ENCODE measurements around the gene ZIK1. TPM values are rescaled to one million over a fixed set of nuclear protein-coding genes. Genes with fewer than 3 reads are reported as not detected.
A peak's percentile ranks its signal among the peaks of the same experiment; 100 is the strongest.

The ZIK1 gene
- polyA plus RNA-seq, 3 donors, result 0.51 to 1.1 (median 1.0) TPM

- Histone ChIP-seq H3K9me3 (replicated peaks in 1 of 2; ENCODE audit: control insufficient read depth in 1 of 2, insufficient read depth in 1 of 2, low read length in 2 of 2) (peaks cover 78 to 98% of the 10 kb centered on the region in 2 donors), H4K20me1 (ENCODE audit: insufficient read depth, low read length) (no peaks in the 10 kb centered on the region), H2AFZ (ENCODE audit: insufficient read depth, low read depth, low read length, poor library complexity, severe bottlenecking) (no peak overlapping the region), H3K27me3 (ENCODE audit: control insufficient read depth in 2 of 2, insufficient read depth in 2 of 2, low read length in 2 of 2) (no peaks in the 10 kb centered on the region), H3K9ac (ENCODE audit: insufficient read depth, low read length, poor library complexity, severe bottlenecking) (no peak overlapping the region), H3K4me3 (replicated peaks in 1 of 3; ENCODE audit: low read depth in 2 of 3, low read length in 3 of 3) (peak overlapping the region in 1 of 3 experiments; percentile 97), H3K4me1 (ENCODE audit: control insufficient read depth in 1 of 2, insufficient read depth in 2 of 2, low read length in 2 of 2) (no peaks in the 10 kb centered on the region), H3K36me3 (replicated peaks in 1 of 2; ENCODE audit: control insufficient read depth in 1 of 2, insufficient read depth in 2 of 2, low read length in 2 of 2) (peaks cover 34 to 60% of the 10 kb centered on the region in 2 donors), H3K27ac (ENCODE audit: low read depth in 1 of 2, low read length in 2 of 2) (no peak overlapping the region), H3K4me2 (replicated peaks; ENCODE audit: extremely low read depth, low read length, poor library complexity, severe bottlenecking) (no peak overlapping the region), H3K79me2 (ENCODE audit: insufficient read depth, low read length) (peaks cover 4% of the 10 kb centered on the region)
- no peak overlapping the region for H3K27ac Mint-ChIP-seq
- H3K9me3 Mint-ChIP-seq, result peaks cover 65 to 100% (median 96%) of the 10 kb centered on the region in 7 donors
- H3K4me1 Mint-ChIP-seq, result no peaks in the 10 kb centered on the region
- H3K4me3 Mint-ChIP-seq, result no peak overlapping the region
- no peak for DNase-seq
- peaks cover 49 to 58% of the 10 kb centered on the region in 2 donors for H3K36me3 Mint-ChIP-seq
- intact Hi-C loops (cut with micrococcal nuclease), result no loop called here
- TF ChIP-seq CTCF (IDR thresholded peaks at IDR 0.05), result no peak
- H3K27me3 Mint-ChIP-seq (ENCODE audit: low read depth in 3 of 3), result peaks cover 0 to 2% (median 1%) of the 10 kb centered on the region in 3 donors
These were observed 39.1 kb downstream of the ZIK1 start for GRCh38 chr19:57623091-57623490.

DNA sequence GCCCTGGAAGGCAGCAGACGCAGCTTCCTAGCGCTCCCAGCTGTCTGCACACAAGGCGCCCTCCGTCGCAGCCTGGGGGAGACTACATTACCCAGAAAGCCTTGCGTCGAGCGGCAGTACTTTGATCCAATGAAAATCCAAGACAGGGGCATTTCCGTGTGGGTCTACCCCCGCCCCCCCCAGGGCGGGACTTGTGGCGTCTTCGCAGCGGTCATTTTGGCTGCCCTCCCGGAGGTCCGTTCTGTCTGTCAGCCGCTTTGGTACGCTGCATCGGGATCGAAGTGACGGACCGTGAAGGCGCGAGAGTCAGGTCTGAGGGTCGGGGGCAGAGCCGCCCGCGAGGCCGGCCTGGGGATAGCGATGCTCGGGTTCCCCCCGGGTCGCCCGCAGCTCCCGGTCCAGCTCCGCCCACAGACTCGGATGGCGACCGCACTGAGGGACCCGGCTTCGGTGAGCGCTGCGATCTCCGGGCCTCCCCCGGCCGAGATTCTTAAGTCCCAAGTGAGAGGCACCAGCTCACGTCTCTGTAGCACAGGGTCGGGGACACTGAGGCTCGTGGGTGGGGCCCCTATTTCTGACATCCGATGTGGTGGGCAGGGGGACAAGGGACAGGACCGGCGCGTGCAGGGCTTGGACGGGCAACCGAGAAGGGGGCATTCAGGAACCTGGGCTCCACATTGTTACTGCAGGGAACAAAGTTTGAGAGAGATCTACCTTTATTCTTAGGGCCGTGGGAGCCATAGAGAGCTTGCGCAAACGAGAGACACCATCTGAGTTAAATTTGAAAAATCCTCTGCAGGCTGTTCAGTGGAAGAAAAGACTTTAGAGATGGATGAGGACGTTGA is 49.3 kb downstream of the ZIK1 start, which contains the start of gene ZNF211:
TSS of gene ZNF211 (plus strand) at position 182 of the 845 bp plus-strand sequence. CDS start at position 361, 179 bp downstream.
- DNase-seq, result peak; percentile 89 to 92 (median 89)
- H3K27ac Mint-ChIP-seq, result peak within 1 kb of the TSS; percentile 84 to 95 (median 91)
- H3K4me2 ChIP-seq (replicated peaks; ENCODE audit: extremely low read depth, low read length, poor library complexity, severe bottlenecking), result peak within 1 kb of the TSS; percentile 85
- peaks cover 35 to 38% of the 10 kb centered on the region in 2 donors for H3K36me3 Mint-ChIP-seq
- H3K4me1 ChIP-seq (ENCODE audit: control insufficient read depth in 1 of 2, insufficient read depth in 2 of 2, low read length in 2 of 2), result peaks cover 12% of the 10 kb centered on the region in 2 donors
- H2AFZ ChIP-seq (ENCODE audit: insufficient read depth, low read depth, low read length, poor library complexity, severe bottlenecking), result peak within 1 kb of the TSS; percentile 91
- H3K4me3 Mint-ChIP-seq, result peak within 1 kb of the TSS; percentile 95
- WGBS (ENCODE audit: insufficient coverage), result 1% methylated on average over 59 of the region's 59 CpGs
- TF ChIP-seq CTCF (IDR thresholded peaks at IDR 0.05), result no peak
- H3K27me3 Mint-ChIP-seq (ENCODE audit: low read depth in 3 of 3), result peaks cover 0 to 5% (median 0%) of the 10 kb centered on the region in 3 donors
- H3K9me3 Mint-ChIP-seq, result peaks cover 34 to 60% (median 47%) of the 10 kb centered on the region in 7 donors
- peak within 1 kb of the TSS; percentile 75 to 96 (median 92) for H3K4me3 ChIP-seq (replicated peaks in 1 of 3; ENCODE audit: low read depth in 2 of 3, low read length in 3 of 3)
- H3K79me2 ChIP-seq (ENCODE audit: insufficient read depth, low read length), result no peaks in the 10 kb centered on the region
- H4K20me1 ChIP-seq (ENCODE audit: insufficient read depth, low read length), result no peaks in the 10 kb centered on the region
- H3K27me3 ChIP-seq (ENCODE audit: control insufficient read depth in 2 of 2, insufficient read depth in 2 of 2, low read length in 2 of 2), result no peaks in the 10 kb centered on the region
- peak within 1 kb of the TSS; percentile 34 to 87 for H3K27ac ChIP-seq (ENCODE audit: low read depth in 1 of 2, low read length in 2 of 2)
- H3K4me1 Mint-ChIP-seq, result peaks cover 17% of the 10 kb centered on the region
- H3K9me3 ChIP-seq (replicated peaks in 1 of 2; ENCODE audit: control insufficient read depth in 1 of 2, insufficient read depth in 1 of 2, low read length in 2 of 2), result peaks cover 42 to 54% of the 10 kb centered on the region in 2 donors
- H3K36me3 ChIP-seq (replicated peaks in 1 of 2; ENCODE audit: control insufficient read depth in 1 of 2, insufficient read depth in 2 of 2, low read length in 2 of 2), result peaks cover 32 to 39% of the 10 kb centered on the region in 2 donors
- peak within 1 kb of the TSS; percentile 84 for H3K9ac ChIP-seq (ENCODE audit: insufficient read depth, low read length, poor library complexity, severe bottlenecking)
- intact Hi-C loops (cut with micrococcal nuclease), result loop anchor here (2.0 to 10.0 kb wide), 7 partner anchors 48 to 358 kb away; partner anchors contain the start of genes ZNF416 (in 2 of the 2), ZNF551 (in 2 of the 2), ZNF17 (in 1 of the 2) and ZNF548 (in 1 of the 2)

All from CD14-positive monocyte (primary cell).